HepG2 (cell line): ENCODE measurements around the gene DLX1. TPM values are rescaled to one million over a fixed set of nuclear protein-coding genes. Genes with fewer than 3 reads are reported as not detected.
A peak's percentile ranks its signal among the peaks of the same experiment; 100 is the strongest.

Source experiments
- AFF4 ChIP-seq: sonication (generic); formaldehyde crosslinking; IDR thresholded peaks from 2 replicates; pipeline ENCODE4 v1.4.0; 2020; ENCODE audit warnings: missing genetic modification reagents
- AKAP8 ChIP-seq: sonication (generic); formaldehyde crosslinking; IDR thresholded peaks from 2 replicates; pipeline ENCODE4 v1.5.1; 2020; ENCODE audit warnings: mild to moderate bottlenecking, missing genetic modification reagents
- ATF5 ChIP-seq: sonication (generic); formaldehyde crosslinking; IDR thresholded peaks from 2 replicates; pipeline ENCODE4 v1.4.0; 2020; ENCODE audit warnings: mild to moderate bottlenecking, low read depth, missing genetic modification reagents
- BRCA1 ChIP-seq: sonication (generic); formaldehyde crosslinking; IDR thresholded peaks from 2 replicates; pipeline ENCODE4 v1.4.0; 2020; ENCODE audit warnings: missing genetic modification reagents
- ELF3 ChIP-seq: IDR thresholded peaks from 2 replicates; pipeline ENCODE4 v1.6.1; 2016; ENCODE audit warnings: missing genetic modification reagents, missing compliant biosample characterization
- HOXA9 ChIP-seq: sonication (generic); formaldehyde crosslinking; IDR thresholded peaks from 2 replicates; pipeline ENCODE4 v1.8.1; 2022; ENCODE audit warnings: missing genetic modification reagents, mild to moderate bottlenecking, moderate library complexity, borderline replicate concordance
- MTF2 ChIP-seq: sonication (generic); formaldehyde crosslinking; IDR thresholded peaks from 2 replicates; pipeline ENCODE4 v1.5.0; 2020; ENCODE audit warnings: missing genetic modification reagents, borderline replicate concordance
- NFIC ChIP-seq: IDR thresholded peaks from 2 replicates; pipeline ENCODE4 v1.6.1; 2012; ENCODE audit warnings: mild to moderate bottlenecking, low read length, inconsistent platforms
- SETDB1 ChIP-seq: sonication (generic); formaldehyde crosslinking; IDR thresholded peaks from 2 replicates; pipeline ENCODE4 v1.5.1; 2020; ENCODE audit warnings: missing genetic modification reagents, mild to moderate bottlenecking, borderline replicate concordance
- TFAP4 ChIP-seq: sonication (generic); IDR thresholded peaks from 2 replicates; pipeline ENCODE4 v1.6.1; 2016; ENCODE audit warnings: low read depth, borderline replicate concordance
- ZBED4 ChIP-seq: sonication (generic); formaldehyde crosslinking; IDR thresholded peaks from 2 replicates; pipeline ENCODE4 v1.4.0; 2020; ENCODE audit warnings: missing genetic modification reagents, borderline replicate concordance
- ZBTB44 ChIP-seq: sonication (generic); formaldehyde crosslinking; IDR thresholded peaks from 2 replicates; pipeline ENCODE4 v1.4.0; 2020; ENCODE audit warnings: missing genetic modification reagents
- ZFP36 ChIP-seq: fragments of 150-350 bp; IDR thresholded peaks from 2 replicates; pipeline ENCODE4 v1.6.1; 2018; ENCODE audit warnings: borderline replicate concordance, low read length, low read depth; ENCODE audit not compliant: partially characterized antibody
- ZNF383 ChIP-seq: sonication (generic); formaldehyde crosslinking; IDR thresholded peaks from 2 replicates; pipeline ENCODE4 v1.4.0; 2020; ENCODE audit warnings: missing genetic modification reagents, mild to moderate bottlenecking, borderline replicate concordance
- ZNF496 ChIP-seq: sonication (generic); formaldehyde crosslinking; IDR thresholded peaks from 2 replicates; pipeline ENCODE4 v1.8.1; 2023; ENCODE audit warnings: mild to moderate bottlenecking, moderate library complexity, missing genetic modification reagents; ENCODE audit not compliant: insufficient replicate concordance
- ZNF781 ChIP-seq: sonication (generic); formaldehyde crosslinking; IDR thresholded peaks from 2 replicates; pipeline ENCODE4 v1.5.1; 2020; ENCODE audit warnings: borderline replicate concordance, mild to moderate bottlenecking, missing genetic modification reagents; ENCODE audit errors: not compliant biosample characterization
- ZNF788 ChIP-seq: sonication (generic); formaldehyde crosslinking; IDR thresholded peaks from 2 replicates; pipeline ENCODE4 v1.5.0; 2020; ENCODE audit warnings: mild to moderate bottlenecking, missing genetic modification reagents, borderline replicate concordance
- polyA plus RNA-seq, 8 experiments: library from polyadenylated mRNA; depleted of rRNA in 3 of 8; stranded (reverse) in 7 of 8; unstranded in 1 of 8; fragments of >200 nt; fragmentation: Illumina TruSeq in 4 of 8; extraction: Trizol in 4 of 8; gene quantifications; 2 replicates each; pipeline versions ENCODE4 v1.2.1 to v1.2.3, GENCODE V29; 2011 to 2016; ENCODE audit warnings: low read depth in 4 of 8, missing spikeins in 1 of 8, mixed read lengths in 1 of 8; ENCODE audit not compliant: insufficient read depth in 1 of 8
- total RNA-seq, 5 experiments: library from RNA; depleted of rRNA; stranded (reverse); fragments of >200 nt; fragmentation: Illumina TruSeq; extraction: Trizol; gene quantifications; 2 replicates each; pipeline ENCODE4 v1.2.3, GENCODE V29; 2016; ENCODE audit warnings: low read depth in 1 of 5

The DLX1 gene
- total and polyA plus RNA-seq, 2 of the 13 experiments (the other 11 are each of a cell fraction or from before 2014, with no cell fraction given) = 0.18 to 0.86 TPM

- TF ChIP-seq ZBTB44 = no peak
- no peak for TF ChIP-seq ZNF788 (CRISPR knock-in tag)
- TF ChIP-seq SETDB1 (CRISPR knock-in tag) = no peak
- no peak for TF ChIP-seq ZNF496 (CRISPR knock-in tag)
- no peak for TF ChIP-seq AFF4 (CRISPR knock-in tag)
- no peak for TF ChIP-seq ZNF383 (CRISPR knock-in tag)
- no peak for TF ChIP-seq TFAP4
- no peak for TF ChIP-seq ZNF781 (CRISPR knock-in tag)
- no peak for TF ChIP-seq ZBED4 (CRISPR knock-in tag)
- no peak for TF ChIP-seq BRCA1 (CRISPR knock-in tag)
- no peak for TF ChIP-seq ATF5 (CRISPR knock-in tag)
- no peak for TF ChIP-seq ZFP36
- TF ChIP-seq ELF3 (CRISPR knock-in tag) = no peak
- no peak for TF ChIP-seq HOXA9 (CRISPR knock-in tag)
- TF ChIP-seq AKAP8 (CRISPR knock-in tag) = no peak
- TF ChIP-seq MTF2 (CRISPR knock-in tag) = peak; percentile 52; the same call in 1 of the 2 replicates
- no peak for TF ChIP-seq NFIC
Measured at GRCh38 chr2:172098650-172099471, 13.6 kb downstream of the DLX1 start (continued).
